HG03064 (cell line): ENCODE measurements around the gene CCL23.

Source experiments
- ATAC-seq: cut with Tn5 transposase; IDR thresholded peaks from one replicate; pipeline ENCODE4 v1.9.1; 2021; ENCODE audit warnings: low read depth; ENCODE audit not compliant: unreplicated experiment

Gene CCL23

DNA sequence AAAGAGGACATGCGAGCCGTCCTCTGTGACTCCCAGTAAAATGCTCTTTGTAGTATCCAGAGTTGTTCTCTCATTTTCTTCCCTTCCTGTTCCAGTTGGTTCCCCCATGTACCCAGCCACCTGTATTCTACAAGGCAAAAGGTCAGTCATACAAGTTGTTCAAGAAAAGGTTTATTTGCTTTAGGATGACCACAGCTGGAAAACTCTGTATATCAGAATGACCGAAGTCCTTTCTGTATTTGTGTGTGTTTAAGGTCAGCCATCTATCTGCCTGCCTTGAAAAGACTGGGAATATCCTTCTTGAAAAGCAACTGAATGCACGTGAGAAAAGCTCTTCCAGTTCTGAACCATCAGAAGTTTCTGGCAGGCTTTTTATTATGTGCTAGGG lies 44.8 kb downstream of the CCL23 start:
- ATAC-seq, result no peak

- no peak for ATAC-seq
These were observed 45.2 kb downstream of the CCL23 start for GRCh38 chr17:35972535-35972934.

DNA sequence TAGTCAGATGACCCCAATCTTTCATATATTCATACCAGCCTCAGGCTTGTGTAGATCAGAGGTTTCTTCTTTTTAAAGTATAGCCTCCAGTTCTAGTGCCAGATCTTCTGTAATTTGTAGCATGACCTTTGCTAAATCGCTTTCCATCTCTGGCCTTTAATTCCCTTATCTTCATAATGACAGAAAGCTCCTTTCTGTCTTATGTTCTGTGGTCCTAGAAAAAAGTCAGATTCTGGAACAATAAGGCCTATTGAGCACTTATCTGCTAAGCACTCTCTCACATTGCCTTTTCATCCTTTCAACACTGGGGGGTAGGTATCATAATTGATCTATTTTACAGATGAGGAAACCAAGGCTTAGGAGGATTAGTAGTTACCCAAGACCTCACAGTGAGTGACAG lies 45.7 kb downstream of the CCL23 start:
- ATAC-seq, result no peak

DNA sequence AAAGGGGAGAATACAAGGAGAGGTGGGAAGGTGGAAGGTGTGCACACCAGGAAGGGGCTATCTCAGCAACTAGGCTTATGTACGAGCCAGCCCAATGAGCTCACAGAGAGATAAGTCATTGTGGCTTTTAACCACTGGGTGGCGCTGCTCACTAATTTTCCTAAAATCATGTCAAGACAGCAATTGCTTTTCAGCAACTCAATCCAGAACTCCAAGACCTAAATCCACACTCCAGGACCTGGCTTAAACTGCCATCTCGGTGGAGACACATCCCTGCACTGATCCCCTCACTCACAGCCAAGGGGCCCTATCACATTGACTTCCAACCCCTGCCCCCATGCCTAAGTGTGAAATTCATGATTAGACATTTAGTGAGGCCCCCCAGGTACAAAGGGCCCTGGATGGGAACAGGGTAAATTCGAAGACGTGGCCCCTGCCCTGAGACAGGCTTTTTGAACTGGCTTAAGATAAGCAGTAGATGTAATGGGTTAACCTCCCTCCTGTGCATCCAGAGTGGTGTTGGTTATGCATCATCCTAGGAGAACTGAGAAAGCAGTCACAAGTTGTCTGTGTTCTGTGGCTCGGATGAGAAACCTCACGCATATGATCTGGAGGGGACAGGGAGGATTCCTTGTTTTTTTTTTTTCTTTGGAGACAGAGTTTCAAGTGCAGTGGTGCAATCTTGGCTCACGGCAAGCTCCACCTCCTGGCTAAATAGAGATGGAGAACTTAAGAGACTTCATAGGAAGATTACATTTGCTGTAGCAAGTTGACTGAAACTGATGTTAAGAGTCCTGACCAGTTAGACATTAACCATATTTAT lies 48.0 kb downstream of the CCL23 start:
- ATAC-seq, result no peak

DNA sequence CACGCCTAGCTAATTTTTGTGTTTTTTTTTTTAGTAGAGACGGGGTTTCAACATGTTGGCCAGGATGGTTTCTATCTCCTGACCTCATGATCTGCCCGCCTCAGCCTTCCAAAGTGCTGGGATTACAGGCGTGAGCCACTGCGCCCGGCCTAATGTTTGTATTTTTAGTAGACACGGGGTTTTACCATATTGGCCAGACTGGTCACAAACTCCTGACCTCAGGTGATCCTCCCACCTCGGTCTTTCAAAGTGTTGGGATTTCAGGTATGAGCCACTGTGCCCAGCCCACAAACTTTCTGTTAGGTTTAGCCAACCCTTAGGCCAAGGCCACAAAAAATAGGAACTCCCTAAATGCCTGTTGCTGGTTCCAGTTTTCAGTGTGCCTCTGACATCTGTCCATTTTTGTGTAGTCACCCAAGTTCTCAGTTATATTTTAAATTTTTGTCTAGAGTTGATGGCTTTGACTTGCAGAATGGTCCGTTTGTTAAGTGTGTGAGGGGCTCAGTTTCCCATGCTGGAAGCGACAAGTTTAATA lies 49.2 kb downstream of the CCL23 start:
- ATAC-seq, result no peak

DNA sequence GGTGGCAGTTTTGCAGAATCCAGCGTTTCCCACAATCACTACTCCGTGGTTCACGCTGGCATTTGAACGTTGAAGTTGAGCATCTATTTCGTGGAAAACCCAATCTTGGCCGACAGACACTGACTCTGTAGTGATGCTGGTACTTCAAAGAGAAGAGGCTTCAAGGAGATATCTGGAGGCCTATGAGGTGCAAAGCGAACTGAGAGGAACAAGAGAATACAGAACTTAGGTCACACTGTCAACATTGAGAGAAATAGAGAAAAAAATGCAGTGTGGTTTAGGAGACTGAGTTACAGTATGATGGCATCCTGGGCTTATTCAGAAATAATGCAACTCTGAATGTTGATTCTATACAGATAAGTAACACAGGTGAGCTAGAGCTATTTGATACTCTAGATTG lies 52.5 kb downstream of the CCL23 start:
- no peak for ATAC-seq

GRCh38 chr17:35963663-35964062 lies 54.1 kb downstream of the CCL23 start:
- no peak for ATAC-seq
